ENCODE measurements around the gene CLDN11.

DNA sequence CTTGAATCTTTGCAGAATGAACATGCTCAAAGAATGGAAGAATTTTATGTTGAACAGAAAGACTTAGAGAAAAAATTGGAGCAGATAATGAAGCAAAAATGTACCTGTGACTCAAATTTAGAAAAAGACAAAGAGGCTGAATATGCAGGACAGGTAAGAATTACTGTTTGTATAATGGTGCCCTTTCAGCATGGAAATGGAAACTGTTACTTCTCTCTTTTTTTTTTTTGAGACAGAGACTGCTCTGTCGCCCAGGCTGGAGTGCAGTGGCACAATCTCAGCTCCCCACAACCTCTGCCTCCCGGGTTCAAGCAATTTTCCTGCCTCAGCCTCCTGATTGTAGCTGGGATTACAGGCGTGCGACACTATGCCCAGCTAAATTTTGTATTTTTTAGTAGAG lies 27.6 kb upstream of the CLDN11 start:
- TF ChIP-seq, protein P1, sequence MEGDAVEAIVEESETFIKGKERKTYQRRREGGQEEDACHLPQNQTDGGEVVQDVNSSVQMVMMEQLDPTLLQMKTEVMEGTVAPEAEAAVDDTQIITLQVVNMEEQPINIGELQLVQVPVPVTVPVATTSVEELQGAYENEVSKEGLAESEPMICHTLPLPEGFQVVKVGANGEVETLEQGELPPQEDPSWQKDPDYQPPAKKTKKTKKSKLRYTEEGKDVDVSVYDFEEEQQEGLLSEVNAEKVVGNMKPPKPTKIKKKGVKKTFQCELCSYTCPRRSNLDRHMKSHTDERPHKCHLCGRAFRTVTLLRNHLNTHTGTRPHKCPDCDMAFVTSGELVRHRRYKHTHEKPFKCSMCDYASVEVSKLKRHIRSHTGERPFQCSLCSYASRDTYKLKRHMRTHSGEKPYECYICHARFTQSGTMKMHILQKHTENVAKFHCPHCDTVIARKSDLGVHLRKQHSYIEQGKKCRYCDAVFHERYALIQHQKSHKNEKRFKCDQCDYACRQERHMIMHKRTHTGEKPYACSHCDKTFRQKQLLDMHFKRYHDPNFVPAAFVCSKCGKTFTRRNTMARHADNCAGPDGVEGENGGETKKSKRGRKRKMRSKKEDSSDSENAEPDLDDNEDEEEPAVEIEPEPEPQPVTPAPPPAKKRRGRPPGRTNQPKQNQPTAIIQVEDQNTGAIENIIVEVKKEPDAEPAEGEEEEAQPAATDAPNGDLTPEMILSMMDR (IDR thresholded peaks at IDR 0.05; ENCODE audit: poor library complexity, severe bottlenecking): no peak
- TF ChIP-seq EZH2 (IDR thresholded peaks at IDR 0.05; ENCODE audit: borderline replicate concordance, insufficient read depth, low read length, poor library complexity, severe bottlenecking) (no peak), MXI1 (conservative IDR thresholded peaks at IDR 0.05; ENCODE audit: poor library complexity, severe bottlenecking) (no peak), RAD21 (conservative IDR thresholded peaks at IDR 0.05) (no peak), EP300 (conservative IDR thresholded peaks at IDR 0.05; ENCODE audit: poor library complexity, severe bottlenecking) (no peak), POLR2AphosphoS5 (IDR thresholded peaks at IDR 0.05) (no peak), SMC3 (conservative IDR thresholded peaks at IDR 0.05; ENCODE audit: poor library complexity) (no peak)
- TF ChIP-seq, protein P2, sequence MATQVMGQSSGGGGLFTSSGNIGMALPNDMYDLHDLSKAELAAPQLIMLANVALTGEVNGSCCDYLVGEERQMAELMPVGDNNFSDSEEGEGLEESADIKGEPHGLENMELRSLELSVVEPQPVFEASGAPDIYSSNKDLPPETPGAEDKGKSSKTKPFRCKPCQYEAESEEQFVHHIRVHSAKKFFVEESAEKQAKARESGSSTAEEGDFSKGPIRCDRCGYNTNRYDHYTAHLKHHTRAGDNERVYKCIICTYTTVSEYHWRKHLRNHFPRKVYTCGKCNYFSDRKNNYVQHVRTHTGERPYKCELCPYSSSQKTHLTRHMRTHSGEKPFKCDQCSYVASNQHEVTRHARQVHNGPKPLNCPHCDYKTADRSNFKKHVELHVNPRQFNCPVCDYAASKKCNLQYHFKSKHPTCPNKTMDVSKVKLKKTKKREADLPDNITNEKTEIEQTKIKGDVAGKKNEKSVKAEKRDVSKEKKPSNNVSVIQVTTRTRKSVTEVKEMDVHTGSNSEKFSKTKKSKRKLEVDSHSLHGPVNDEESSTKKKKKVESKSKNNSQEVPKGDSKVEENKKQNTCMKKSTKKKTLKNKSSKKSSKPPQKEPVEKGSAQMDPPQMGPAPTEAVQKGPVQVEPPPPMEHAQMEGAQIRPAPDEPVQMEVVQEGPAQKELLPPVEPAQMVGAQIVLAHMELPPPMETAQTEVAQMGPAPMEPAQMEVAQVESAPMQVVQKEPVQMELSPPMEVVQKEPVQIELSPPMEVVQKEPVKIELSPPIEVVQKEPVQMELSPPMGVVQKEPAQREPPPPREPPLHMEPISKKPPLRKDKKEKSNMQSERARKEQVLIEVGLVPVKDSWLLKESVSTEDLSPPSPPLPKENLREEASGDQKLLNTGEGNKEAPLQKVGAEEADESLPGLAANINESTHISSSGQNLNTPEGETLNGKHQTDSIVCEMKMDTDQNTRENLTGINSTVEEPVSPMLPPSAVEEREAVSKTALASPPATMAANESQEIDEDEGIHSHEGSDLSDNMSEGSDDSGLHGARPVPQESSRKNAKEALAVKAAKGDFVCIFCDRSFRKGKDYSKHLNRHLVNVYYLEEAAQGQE (IDR thresholded peaks at IDR 0.05; ENCODE audit: borderline replicate concordance): no peak
